ENCODE results near the gene FALEC.

FALEC gene

DNA sequence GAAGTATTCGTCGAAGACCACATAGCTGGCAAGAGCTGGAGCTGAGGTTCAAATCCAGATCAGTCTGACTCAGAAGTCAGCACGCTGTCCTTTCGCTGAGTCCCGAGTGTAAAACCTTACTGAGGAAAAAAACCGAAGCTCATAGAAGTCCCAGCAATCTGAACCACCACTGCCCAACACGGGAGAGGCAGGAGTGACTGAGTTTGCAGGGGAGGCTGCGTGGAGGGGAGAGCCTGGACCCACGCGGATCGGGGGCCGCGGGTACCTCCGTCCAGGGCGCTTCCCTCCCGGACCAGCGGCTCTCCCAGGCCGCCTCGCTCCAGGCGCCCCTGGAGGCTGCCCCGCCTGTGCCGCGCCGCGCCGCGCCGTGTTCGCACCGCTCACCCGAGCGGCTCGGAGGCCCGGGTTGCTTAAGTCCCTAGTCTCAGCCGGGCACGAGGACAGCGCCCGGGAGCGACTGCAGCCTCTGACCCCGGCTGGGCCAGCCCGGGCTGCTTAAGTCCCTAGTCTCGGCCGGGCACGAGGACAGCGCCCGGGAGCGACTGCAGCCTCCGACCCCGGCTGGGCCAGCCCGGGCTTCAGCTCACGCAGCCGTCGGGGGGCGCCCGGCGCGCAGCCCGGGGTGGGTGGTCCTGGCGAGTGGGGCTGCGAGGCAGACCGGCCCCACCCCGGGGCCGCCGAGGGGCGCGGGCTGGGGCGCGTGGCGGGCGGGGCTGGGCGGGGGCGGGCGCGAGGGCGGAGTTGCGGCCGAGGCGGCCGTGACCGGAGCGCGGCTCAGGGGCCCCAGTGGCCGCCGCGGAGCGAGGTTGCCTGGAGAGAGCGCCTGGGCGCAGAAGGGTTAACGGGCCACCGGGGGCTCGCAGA lies 33.3 kb downstream of the FALEC start, which contains the start of gene ADAMTSL4:
ADAMTSL4 (plus strand) TSS at position 777 of the 864 bp plus-strand sequence. CDS start 2,881 bp downstream, outside the sequence.
- no peaks in the 10 kb centered on the region for H3K27me3 ChIP-seq (ENCODE audit: control insufficient read depth in 1 of 2, insufficient read depth in 2 of 2, low read length in 2 of 2)
- H3K9me3 ChIP-seq (ENCODE audit: low read length), result no peaks in the 10 kb centered on the region
- no peaks in the 10 kb centered on the region for H3K36me3 ChIP-seq (ENCODE audit: insufficient read depth, low read length)
- peak within 1 kb of the TSS; percentile 58 to 74 for H3K4me3 ChIP-seq (ENCODE audit: low read depth in 1 of 2, low read length in 2 of 2)
- peaks cover 10% of the 10 kb centered on the region for H3K4me1 ChIP-seq (ENCODE audit: insufficient read depth, low read length)
- H3K9ac ChIP-seq (ENCODE audit: low read length), result peak within 1 kb of the TSS; percentile 49
- peak within 1 kb of the TSS; percentile 75 for H3K27ac ChIP-seq (ENCODE audit: low read depth, low read length)

DNA sequence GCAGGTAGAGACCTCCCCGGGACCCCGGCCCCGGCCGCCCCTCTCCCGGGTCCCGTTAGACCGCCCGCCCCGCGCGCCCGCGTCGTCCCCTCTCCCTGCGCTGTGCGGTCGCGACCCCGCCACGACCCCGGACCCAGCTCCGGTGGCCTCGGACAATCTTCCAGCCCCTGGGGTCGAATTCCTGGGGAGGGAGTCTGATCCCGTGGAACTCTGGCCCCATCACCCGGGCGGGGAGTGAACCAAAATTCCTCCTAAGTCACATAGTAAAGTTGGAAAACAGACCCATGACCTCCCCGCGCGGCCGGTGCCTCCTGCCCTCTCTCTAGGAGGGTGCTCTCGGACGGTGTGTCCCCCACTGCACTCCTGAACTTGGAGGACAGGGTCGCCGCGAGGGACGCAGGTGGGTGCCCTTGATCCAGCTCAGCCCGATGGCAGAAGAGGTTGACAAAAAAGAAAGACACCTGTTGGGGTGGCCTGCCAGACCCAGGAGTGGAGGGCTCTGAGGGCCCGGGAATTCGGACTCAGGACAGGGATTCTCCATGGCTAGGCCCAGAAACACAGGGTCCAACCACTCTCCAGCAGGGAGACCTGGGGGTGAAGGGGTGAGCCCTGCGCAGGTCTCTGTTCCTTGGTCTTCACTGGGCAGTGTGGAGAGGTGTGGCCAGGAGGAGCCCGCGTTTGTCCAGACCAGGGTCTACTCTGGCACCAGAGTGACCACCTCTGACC lies 34.1 kb downstream of the FALEC start:
- Histone ChIP-seq H3K9ac (ENCODE audit: low read length) (no peak overlapping the region), H3K4me3 (ENCODE audit: low read depth in 1 of 2, low read length in 2 of 2) (peak overlapping the region; percentile 42 to 56), H3K27ac (ENCODE audit: low read depth, low read length) (peak overlapping the region; percentile 61), H3K4me1 (ENCODE audit: insufficient read depth, low read length) (peaks cover 10% of the 10 kb centered on the region), H3K36me3 (ENCODE audit: insufficient read depth, low read length) (no peaks in the 10 kb centered on the region), H3K27me3 (ENCODE audit: control insufficient read depth in 1 of 2, insufficient read depth in 2 of 2, low read length in 2 of 2) (no peaks in the 10 kb centered on the region), H3K9me3 (ENCODE audit: low read length) (no peaks in the 10 kb centered on the region)

DNA sequence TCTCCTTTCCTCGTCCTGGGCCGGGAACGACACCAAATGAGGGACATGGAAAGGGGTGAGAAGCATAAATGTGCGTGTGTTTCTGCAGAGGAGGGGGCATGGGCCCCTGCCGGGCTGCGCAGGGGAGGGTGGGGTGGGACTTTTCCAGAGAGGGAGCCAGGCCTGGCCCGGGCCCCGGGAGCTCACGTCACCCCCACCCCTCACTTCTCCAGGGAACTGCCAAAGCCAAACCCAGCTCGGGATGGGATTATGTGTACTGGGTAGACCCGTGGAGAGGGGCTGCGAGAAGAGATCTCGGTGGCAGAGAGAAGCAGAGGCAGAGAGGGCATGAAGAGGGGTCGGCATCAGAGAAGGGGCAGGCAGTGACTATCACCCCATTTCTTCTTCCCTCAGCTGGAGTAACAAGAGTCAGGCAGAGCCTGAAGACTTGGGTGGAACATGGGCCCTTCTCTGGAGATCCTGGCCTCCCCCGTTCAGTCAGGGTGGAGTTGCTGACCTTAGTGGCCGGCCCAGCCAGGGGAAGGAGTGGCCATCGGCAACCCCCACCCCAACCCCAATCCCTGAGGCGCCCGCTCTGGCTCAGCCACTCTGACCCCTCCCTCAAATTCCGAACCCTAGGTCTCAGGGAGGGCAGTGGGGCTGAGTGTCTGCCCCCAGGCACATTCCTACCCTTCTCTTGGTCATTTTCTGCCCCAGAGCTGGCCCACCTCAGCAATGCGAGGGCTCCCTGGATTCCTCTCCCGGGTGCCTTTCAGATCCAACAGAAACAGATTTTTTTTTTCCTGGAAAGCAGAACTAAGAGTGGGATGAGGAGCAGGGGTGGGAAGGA lies 34.9 kb downstream of the FALEC start:
- peak overlapping the region in 1 of 2 donors; percentile 56 for H3K4me3 ChIP-seq (ENCODE audit: low read depth in 1 of 2, low read length in 2 of 2)
- H3K9me3 ChIP-seq (ENCODE audit: low read length), result no peaks in the 10 kb centered on the region
- H3K9ac ChIP-seq (ENCODE audit: low read length), result no peak overlapping the region
- H3K27ac ChIP-seq (ENCODE audit: low read depth, low read length), result peak overlapping the region; percentile 61
- H3K36me3 ChIP-seq (ENCODE audit: insufficient read depth, low read length), result peaks cover 2% of the 10 kb centered on the region
- peaks cover 10% of the 10 kb centered on the region for H3K4me1 ChIP-seq (ENCODE audit: insufficient read depth, low read length)
- no peaks in the 10 kb centered on the region for H3K27me3 ChIP-seq (ENCODE audit: control insufficient read depth in 1 of 2, insufficient read depth in 2 of 2, low read length in 2 of 2)

DNA sequence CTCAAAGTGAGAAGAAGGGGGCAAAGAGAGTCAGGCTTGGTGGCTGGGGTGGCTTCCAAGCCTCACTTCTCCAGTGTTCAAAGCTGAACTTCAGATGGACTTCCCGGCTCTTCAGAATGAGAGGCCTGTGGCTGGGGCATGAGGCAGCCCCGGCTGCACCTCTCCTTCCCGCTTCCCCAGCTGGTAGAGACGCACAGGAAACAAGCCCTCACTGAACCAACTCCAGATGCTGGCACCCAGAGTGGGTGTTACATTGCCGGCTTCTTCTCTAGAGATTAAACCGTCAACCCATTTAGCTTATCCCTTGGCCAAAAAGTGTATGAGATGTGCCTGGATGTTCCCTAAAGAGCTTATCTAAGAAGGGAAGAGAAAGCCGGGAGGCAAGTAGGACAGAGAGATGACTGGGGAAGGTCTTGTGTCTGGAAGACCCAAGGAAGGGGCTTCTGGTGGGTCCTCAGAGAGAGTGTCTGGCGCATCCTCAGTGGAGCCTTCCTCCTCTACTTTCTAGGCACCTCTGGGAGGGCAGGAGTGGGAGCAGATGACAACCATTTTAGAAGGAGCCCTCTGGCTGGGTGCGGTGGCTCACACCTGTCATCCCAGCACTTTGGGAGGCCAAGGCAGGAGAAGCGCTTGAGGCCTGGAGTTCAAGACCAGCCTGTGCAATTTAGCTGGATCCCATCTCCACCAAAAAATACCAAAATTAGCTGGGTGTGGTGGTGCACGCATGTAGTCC lies 35.7 kb downstream of the FALEC start:
- H3K27me3 ChIP-seq (ENCODE audit: control insufficient read depth in 1 of 2, insufficient read depth in 2 of 2, low read length in 2 of 2), result no peaks in the 10 kb centered on the region
- H3K27ac ChIP-seq (ENCODE audit: low read depth, low read length), result peak overlapping the region; percentile 61
- H3K9ac ChIP-seq (ENCODE audit: low read length), result no peak overlapping the region
- peaks cover 10% of the 10 kb centered on the region for H3K36me3 ChIP-seq (ENCODE audit: insufficient read depth, low read length)
- H3K4me1 ChIP-seq (ENCODE audit: insufficient read depth, low read length), result peaks cover 10% of the 10 kb centered on the region
- no peaks in the 10 kb centered on the region for H3K9me3 ChIP-seq (ENCODE audit: low read length)
- H3K4me3 ChIP-seq (ENCODE audit: low read depth in 1 of 2, low read length in 2 of 2), result no peak overlapping the region

DNA sequence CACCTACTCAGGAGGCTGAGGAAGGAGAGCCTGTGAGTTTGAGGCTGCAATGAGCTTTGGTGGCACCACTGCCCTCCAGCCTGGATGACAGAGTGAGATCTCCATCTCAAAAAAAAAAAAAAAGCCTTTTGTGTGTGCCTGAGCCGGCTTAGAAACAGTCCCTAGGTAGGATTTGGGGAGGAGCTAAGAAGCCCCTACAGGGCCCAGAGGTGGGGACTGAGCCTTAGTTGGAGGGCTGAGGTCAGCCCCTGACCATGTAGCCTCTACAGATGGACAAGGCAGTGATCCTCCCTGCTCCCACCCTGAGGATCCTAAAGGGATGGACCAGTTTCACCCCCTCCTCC lies 36.2 kb downstream of the FALEC start:
- Histone ChIP-seq H3K36me3 (ENCODE audit: insufficient read depth, low read length) (peaks cover 13% of the 10 kb centered on the region), H3K9me3 (ENCODE audit: low read length) (no peaks in the 10 kb centered on the region), H3K4me1 (ENCODE audit: insufficient read depth, low read length) (peaks cover 10% of the 10 kb centered on the region), H3K27ac (ENCODE audit: low read depth, low read length) (peak overlapping the region; percentile 61), H3K27me3 (ENCODE audit: control insufficient read depth in 1 of 2, insufficient read depth in 2 of 2, low read length in 2 of 2) (no peaks in the 10 kb centered on the region), H3K9ac (ENCODE audit: low read length) (no peak overlapping the region), H3K4me3 (ENCODE audit: low read depth in 1 of 2, low read length in 2 of 2) (no peak overlapping the region)

DNA sequence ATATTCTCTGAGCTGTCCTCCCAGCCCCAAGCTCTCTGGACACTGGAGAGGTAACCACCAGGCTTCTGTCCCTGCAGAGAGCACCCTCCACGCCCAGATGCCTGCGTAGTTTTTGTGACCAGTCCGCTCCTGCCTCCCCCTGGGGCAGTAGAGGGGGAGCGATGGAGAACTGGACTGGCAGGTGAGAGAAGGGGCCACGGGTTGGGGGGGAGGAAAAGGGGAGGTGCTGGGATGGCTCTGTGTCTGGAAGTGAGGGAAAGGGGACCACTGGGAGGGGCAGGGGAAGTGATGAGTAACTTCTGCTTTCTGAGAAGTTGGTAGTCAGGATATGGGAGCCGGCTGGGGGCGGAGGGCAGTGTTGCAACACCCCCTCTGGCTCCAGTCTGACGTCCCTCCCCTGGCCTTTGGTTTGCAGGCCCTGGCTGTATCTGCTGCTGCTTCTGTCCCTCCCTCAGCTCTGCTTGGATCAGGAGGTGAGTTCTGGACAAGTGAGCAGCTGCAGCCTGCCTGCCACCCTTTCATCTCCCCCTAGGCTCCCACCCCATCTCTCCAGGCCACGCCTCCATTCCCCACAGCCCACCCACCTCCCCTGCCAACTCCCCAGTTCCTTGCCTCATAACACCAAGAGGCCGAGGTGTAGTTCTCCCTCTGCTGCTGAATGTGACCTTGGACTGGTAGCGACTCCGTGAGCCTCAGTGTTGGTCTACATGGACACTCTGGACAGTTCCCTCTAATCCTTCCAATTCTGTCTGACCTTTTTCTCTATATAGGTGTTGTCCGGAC lies 36.8 kb downstream of the FALEC start:
- Histone ChIP-seq H3K9ac (ENCODE audit: low read length) (no peak overlapping the region), H3K27ac (ENCODE audit: low read depth, low read length) (peak overlapping the region; percentile 80)

DNA sequence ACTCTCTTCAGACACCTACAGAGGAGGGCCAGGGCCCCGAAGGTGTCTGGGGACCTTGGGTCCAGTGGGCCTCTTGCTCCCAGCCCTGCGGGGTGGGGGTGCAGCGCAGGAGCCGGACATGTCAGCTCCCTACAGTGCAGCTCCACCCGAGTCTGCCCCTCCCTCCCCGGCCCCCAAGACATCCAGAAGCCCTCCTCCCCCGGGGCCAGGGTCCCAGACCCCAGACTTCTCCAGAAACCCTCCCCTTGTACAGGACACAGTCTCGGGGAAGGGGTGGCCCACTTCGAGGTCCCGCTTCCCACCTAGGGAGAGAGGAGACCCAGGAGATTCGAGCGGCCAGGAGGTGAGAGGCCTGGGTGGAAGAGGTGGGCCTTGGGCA lies 37.3 kb downstream of the FALEC start:
- H3K27me3 ChIP-seq (ENCODE audit: control insufficient read depth in 1 of 2, insufficient read depth in 2 of 2, low read length in 2 of 2), result no peaks in the 10 kb centered on the region
- H3K4me1 ChIP-seq (ENCODE audit: insufficient read depth, low read length), result peaks cover 10% of the 10 kb centered on the region
- no peak overlapping the region for H3K9ac ChIP-seq (ENCODE audit: low read length)
- no peak overlapping the region for H3K4me3 ChIP-seq (ENCODE audit: low read depth in 1 of 2, low read length in 2 of 2)
- peak overlapping the region; percentile 80 for H3K27ac ChIP-seq (ENCODE audit: low read depth, low read length)
- no peaks in the 10 kb centered on the region for H3K9me3 ChIP-seq (ENCODE audit: low read length)
- H3K36me3 ChIP-seq (ENCODE audit: insufficient read depth, low read length), result peaks cover 13% of the 10 kb centered on the region

More for the DNA sequence above, 36.8 kb downstream of the FALEC start:
- Histone ChIP-seq H3K27me3 (ENCODE audit: control insufficient read depth in 1 of 2, insufficient read depth in 2 of 2, low read length in 2 of 2) (no peaks in the 10 kb centered on the region), H3K36me3 (ENCODE audit: insufficient read depth, low read length) (peaks cover 13% of the 10 kb centered on the region), H3K9me3 (ENCODE audit: low read length) (no peaks in the 10 kb centered on the region), H3K4me1 (ENCODE audit: insufficient read depth, low read length) (peaks cover 10% of the 10 kb centered on the region), H3K4me3 (ENCODE audit: low read depth in 1 of 2, low read length in 2 of 2) (no peak overlapping the region)

DNA sequence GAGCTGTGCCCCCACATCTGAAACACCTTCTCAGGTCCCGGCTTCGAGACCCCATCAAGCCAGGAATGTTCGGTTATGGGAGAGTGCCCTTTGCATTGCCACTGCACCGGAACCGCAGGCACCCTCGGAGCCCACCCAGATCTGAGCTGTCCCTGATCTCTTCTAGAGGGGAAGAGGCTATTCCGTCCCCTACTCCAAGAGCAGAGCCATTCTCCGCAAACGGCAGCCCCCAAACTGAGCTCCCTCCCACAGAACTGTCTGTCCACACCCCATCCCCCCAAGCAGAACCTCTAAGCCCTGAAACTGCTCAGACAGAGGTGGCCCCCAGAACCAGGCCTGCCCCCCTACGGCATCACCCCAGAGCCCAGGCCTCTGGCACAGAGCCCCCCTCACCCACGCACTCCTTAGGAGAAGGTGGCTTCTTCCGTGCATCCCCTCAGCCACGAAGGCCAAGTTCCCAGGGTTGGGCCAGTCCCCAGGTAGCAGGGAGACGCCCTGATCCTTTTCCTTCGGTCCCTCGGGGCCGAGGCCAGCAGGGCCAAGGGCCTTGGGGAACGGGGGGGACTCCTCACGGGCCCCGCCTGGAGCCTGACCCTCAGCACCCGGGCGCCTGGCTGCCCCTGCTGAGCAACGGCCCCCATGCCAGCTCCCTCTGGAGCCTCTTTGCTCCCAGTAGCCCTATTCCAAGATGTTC lies 38.0 kb downstream of the FALEC start:
- peaks cover 13% of the 10 kb centered on the region for H3K36me3 ChIP-seq (ENCODE audit: insufficient read depth, low read length)
- H3K27ac ChIP-seq (ENCODE audit: low read depth, low read length), result peak overlapping the region; percentile 80
- H3K27me3 ChIP-seq (ENCODE audit: control insufficient read depth in 1 of 2, insufficient read depth in 2 of 2, low read length in 2 of 2), result no peaks in the 10 kb centered on the region
- peaks cover 10% of the 10 kb centered on the region for H3K4me1 ChIP-seq (ENCODE audit: insufficient read depth, low read length)
- H3K4me3 ChIP-seq (ENCODE audit: low read depth in 1 of 2, low read length in 2 of 2), result no peak overlapping the region
- no peaks in the 10 kb centered on the region for H3K9me3 ChIP-seq (ENCODE audit: low read length)
- H3K9ac ChIP-seq (ENCODE audit: low read length), result no peak overlapping the region

DNA sequence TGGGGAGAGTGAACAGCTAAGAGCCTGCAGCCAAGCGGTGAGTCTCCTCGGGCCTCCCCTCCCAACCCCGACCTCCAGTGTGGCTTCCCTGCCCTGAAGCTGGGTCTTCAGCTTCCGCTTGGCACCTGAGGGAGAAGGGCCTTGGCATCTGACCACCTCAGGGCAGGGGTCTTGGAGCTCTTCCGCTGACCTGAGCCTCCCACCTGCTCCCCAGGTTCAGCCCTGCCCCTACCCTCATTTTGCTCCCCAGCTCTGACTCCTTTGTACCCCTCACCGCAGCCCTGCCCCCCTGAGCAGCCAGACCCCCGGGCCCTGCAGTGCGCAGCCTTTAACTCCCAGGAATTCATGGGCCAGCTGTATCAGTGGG lies 38.5 kb downstream of the FALEC start:
- Histone ChIP-seq H3K4me1 (ENCODE audit: insufficient read depth, low read length) (peaks cover 10% of the 10 kb centered on the region), H3K27me3 (ENCODE audit: control insufficient read depth in 1 of 2, insufficient read depth in 2 of 2, low read length in 2 of 2) (no peaks in the 10 kb centered on the region), H3K4me3 (ENCODE audit: low read depth in 1 of 2, low read length in 2 of 2) (no peak overlapping the region), H3K36me3 (ENCODE audit: insufficient read depth, low read length) (peaks cover 13% of the 10 kb centered on the region), H3K27ac (ENCODE audit: low read depth, low read length) (no peak overlapping the region), H3K9me3 (ENCODE audit: low read length) (no peaks in the 10 kb centered on the region), H3K9ac (ENCODE audit: low read length) (no peak overlapping the region)
